Endothelial cell of umbilical vein (primary cell): Measurements from ENCODE around the gene LRRC47. TPM values are rescaled to one million over a fixed set of nuclear protein-coding genes. Genes with fewer than 3 reads are reported as not detected.

ENCODE experiments used
- BruUV-seq: library from RNA; stranded (reverse); fragments of 400-500 nt; replicated peaks from 2 replicates; lab custom pipeline; 2021; lab: Mats Ljungman, UMichigan
- CTCF ChIA-PET: fragments of 300-600, 350-600 bp; sonication (Branson Sonifier 250); formaldehyde crosslinking; loops from one replicate; lab custom pipeline; 2021; ENCODE audit warnings: antibody characterized with exemption, inconsistent platforms; lab: Charles Lee
- POLR2A ChIA-PET: fragments of 300-600, 350-600 bp; sonication (Branson Sonifier 250); formaldehyde crosslinking; loops from one replicate; lab custom pipeline; 2021; ENCODE audit warnings: antibody characterized with exemption, inconsistent platforms; lab: Charles Lee
- DNase-seq: peaks from one replicate; pipeline ENCODE4 v3.0.0-alpha.2; 2011; ENCODE audit warnings: low read depth, low spot score
- FAIRE-seq: peaks from 2 replicates; lab custom pipeline; 2011; peaks lifted over from hg19 to GRCh38; lab: Jason Lieb, UNC
- H2AFZ ChIP-seq: 2 replicates; pipeline ENCODE4 v1.6.0; 2012; ENCODE audit warnings: low read depth, low read length, control low read depth, inconsistent platforms
- H3K27ac ChIP-seq: 2 replicates; pipeline ENCODE4 v1.5.1; 2011; ENCODE audit warnings: low read depth, mild to moderate bottlenecking, control low read depth, low read length, moderate library complexity; ENCODE audit not compliant: insufficient read depth
- H3K27me3 ChIP-seq, 2 experiments: 2 replicates each; pipeline versions ENCODE4 v1.6.0 to v1.6.1; 2011; ENCODE audit warnings: low read length in 2 of 2, mixed read lengths in 1 of 2; ENCODE audit not compliant: control insufficient read depth in 2 of 2, insufficient read depth in 2 of 2
- H3K36me3 ChIP-seq, 2 experiments: 2 replicates in 1 of 2; 3 replicates in 1 of 2; pipeline ENCODE4 v1.5.1; 2011; ENCODE audit warnings: low read length in 2 of 2, mild to moderate bottlenecking in 1 of 2, moderate library complexity in 1 of 2; ENCODE audit not compliant: control insufficient read depth in 2 of 2, insufficient read depth in 2 of 2; ENCODE audit errors: extremely low read depth in 1 of 2
- H3K4me1 ChIP-seq: 3 replicates; pipeline ENCODE4 v1.5.1; 2011; ENCODE audit warnings: mild to moderate bottlenecking, low read length; ENCODE audit not compliant: control insufficient read depth, insufficient read depth; ENCODE audit errors: extremely low read depth
- H3K4me2 ChIP-seq: 2 replicates; pipeline ENCODE4 v1.6.1; 2011; ENCODE audit warnings: low read length, control low read depth, mixed read lengths; ENCODE audit not compliant: insufficient read depth
- H3K4me3 ChIP-seq, 3 experiments: fragments of 200-600 bp in 1 of 3; sonication (generic), shearing (Covaris generic) in 1 of 3; replicated peaks in 1 of 3; 2 replicates each; pipeline ENCODE4 v1.5.1; 2011 to 2016; ENCODE audit warnings: control low read depth in 3 of 3, low read length in 3 of 3, mild to moderate bottlenecking in 2 of 3, inconsistent platforms in 1 of 3, low read depth in 1 of 3, moderate library complexity in 1 of 3; ENCODE audit not compliant: insufficient read depth in 1 of 3
- H3K79me2 ChIP-seq: 2 replicates; pipeline ENCODE4 v1.6.0; 2012; ENCODE audit warnings: low read length, inconsistent platforms; ENCODE audit not compliant: control insufficient read depth, insufficient read depth
- H3K9ac ChIP-seq: replicated peaks from 2 replicates; pipeline ENCODE3; 2011; ENCODE audit warnings: low read length, control low read depth; ENCODE audit not compliant: insufficient read depth; ENCODE audit errors: extremely low read depth
- H3K9me1 ChIP-seq: replicated peaks from 3 replicates; pipeline ENCODE4 v1.6.0; 2011; ENCODE audit warnings: mild to moderate bottlenecking, low read length; ENCODE audit not compliant: control insufficient read depth, insufficient read depth; ENCODE audit errors: extremely low read depth
- H3K9me3 ChIP-seq: replicated peaks from 2 replicates; pipeline ENCODE4 v1.5.1; 2012; ENCODE audit warnings: low read length, inconsistent platforms; ENCODE audit not compliant: control insufficient read depth, insufficient read depth
- H4K20me1 ChIP-seq: replicated peaks from 2 replicates; pipeline ENCODE3; 2011; ENCODE audit warnings: mild to moderate bottlenecking, low read length; ENCODE audit not compliant: control insufficient read depth, insufficient read depth; ENCODE audit errors: extremely low read depth
- CTCF ChIP-seq, 2 donors: IDR thresholded peaks; 1 replicate in 1 of 2; 2 replicates in 1 of 2; pipeline ENCODE4 v1.5.1; 2011; ENCODE audit warnings: low read length in 2 of 2, mild to moderate bottlenecking in 2 of 2, moderate library complexity in 2 of 2, control low read depth in 1 of 2, inconsistent platforms in 1 of 2, low read depth in 1 of 2; ENCODE audit not compliant: insufficient read depth in 1 of 2; ENCODE audit errors: extremely low read depth in 1 of 2
- EZH2 ChIP-seq: IDR thresholded peaks from 2 replicates; pipeline ENCODE4 v1.6.1; 2012; ENCODE audit warnings: borderline replicate concordance, low read depth, mild to moderate bottlenecking, moderate library complexity, low read length, inconsistent platforms; ENCODE audit not compliant: severe bottlenecking
- FOS ChIP-seq: IDR thresholded peaks from 2 replicates; pipeline ENCODE4 v1.6.1; 2011; ENCODE audit warnings: mild to moderate bottlenecking, low read length, moderate library complexity, borderline replicate concordance; ENCODE audit not compliant: insufficient read depth
- GATA2 ChIP-seq: IDR thresholded peaks from 2 replicates; pipeline ENCODE4 v1.7.0; 2011; ENCODE audit warnings: low read depth, mild to moderate bottlenecking, moderate library complexity, mixed read lengths, low read length; ENCODE audit not compliant: insufficient read length, insufficient read depth
- JUN ChIP-seq: IDR thresholded peaks from 2 replicates; pipeline ENCODE4 v1.6.1; 2011; ENCODE audit warnings: borderline replicate concordance, low read depth; ENCODE audit not compliant: insufficient read length, insufficient read depth
- MYC ChIP-seq: IDR thresholded peaks from one replicate; pipeline ENCODE4 v1.6.1; 2011; ENCODE audit warnings: mild to moderate bottlenecking, low read depth, low read length
- POLR2A ChIP-seq: IDR thresholded peaks from 2 replicates; pipeline ENCODE4 v1.6.1; 2012; ENCODE audit warnings: low read depth, mild to moderate bottlenecking, control low read depth, low read length
- POLR2AphosphoS5 ChIP-seq: IDR thresholded peaks from 2 replicates; pipeline ENCODE4 v1.6.1; 2012; ENCODE audit warnings: low read depth, mild to moderate bottlenecking, control low read depth, low read length, moderate library complexity; ENCODE audit not compliant: insufficient read depth
- dilution Hi-C: fragments of 300-500 bp; cut with MboI; formaldehyde crosslinking; loops from one replicate; pipeline ENCODE4 v1.15.0; 2019; ENCODE audit warnings: low sequenced_read_pairs; ENCODE audit not compliant: extremely low pct_ligation_motif_present
- intact Hi-C: fragments of 100-400 bp; cut with micrococcal nuclease; formaldehyde crosslinking; loops from one replicate; pipeline ENCODE4 v1.10.0; 2022
- polyA plus RNA-seq, 4 experiments: library from polyadenylated mRNA; depleted of rRNA in 3 of 4; stranded (reverse) in 3 of 4; unstranded in 1 of 4; fragments of >200 nt; gene quantifications; 2 replicates each; pipeline versions ENCODE4 v1.2.1 to v1.2.3, GENCODE V29; 2011 to 2012; ENCODE audit warnings: missing spikeins in 1 of 4
- total RNA-seq: library from RNA; stranded (reverse); gene quantifications from 2 replicates; pipeline ENCODE4 v1.2.3, GENCODE V29; 2021
- TF ChIP-seq, protein P1 (sequence below): IDR thresholded peaks from 2 replicates; pipeline ENCODE4 v1.6.1; 2011; ENCODE audit not compliant: insufficient read depth, insufficient read length

The LRRC47 gene
- total and polyA plus RNA-seq, 2 donors (not counting 3 experiments of a cell fraction or from before 2014, with no cell fraction given): 23.7 to 42.5 TPM

DNA sequence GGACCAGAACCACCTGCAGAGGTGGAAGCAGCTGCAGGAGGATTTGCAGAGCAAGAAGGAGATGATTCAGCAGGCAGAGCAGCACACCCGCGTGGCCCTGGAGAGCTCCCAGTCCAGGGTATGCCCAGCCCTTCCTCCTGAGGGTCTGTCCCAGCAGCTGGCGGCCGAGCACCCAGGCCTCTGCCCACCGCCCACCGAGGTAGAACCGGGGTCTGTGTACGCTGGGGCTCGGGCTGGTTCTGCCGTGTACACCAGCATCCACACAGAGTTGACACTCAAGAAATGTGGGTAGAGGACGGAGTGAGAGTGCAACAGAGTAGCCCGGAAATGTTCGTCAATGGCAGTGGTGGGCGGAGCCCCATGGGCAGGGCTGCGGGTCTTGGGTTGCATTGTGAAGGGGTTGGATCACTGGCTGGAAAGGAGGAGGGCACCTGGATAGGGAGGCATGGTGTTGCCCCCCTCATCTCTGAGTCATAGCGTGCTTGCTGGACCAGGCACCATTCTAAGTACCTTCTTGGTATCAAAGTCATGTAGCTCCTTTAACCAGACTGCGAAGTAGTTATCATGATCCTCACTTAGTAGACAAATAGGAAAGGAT is 28.9 kb downstream of the LRRC47 start:
- no peak overlapping the region for H3K4me2 ChIP-seq
- no peak for TF ChIP-seq CTCF (IDR thresholded peaks at IDR 0.05; ENCODE audit: extremely low read depth in 1 of 2, insufficient read depth in 1 of 2, low read depth in 1 of 2, low read length in 2 of 2)
- no peak for TF ChIP-seq MYC
- no peak for TF ChIP-seq FOS
- TF ChIP-seq, protein P1, sequence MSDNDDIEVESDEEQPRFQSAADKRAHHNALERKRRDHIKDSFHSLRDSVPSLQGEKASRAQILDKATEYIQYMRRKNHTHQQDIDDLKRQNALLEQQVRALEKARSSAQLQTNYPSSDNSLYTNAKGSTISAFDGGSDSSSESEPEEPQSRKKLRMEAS: no peak
- no peak for TF ChIP-seq JUN
- no peak for TF ChIP-seq EZH2
- no peak for TF ChIP-seq GATA2
- no peak for TF ChIP-seq POLR2A
- no peak for TF ChIP-seq POLR2AphosphoS5
- H3K27me3 ChIP-seq: no peaks in the 10 kb centered on the region
- DNase-seq: no peak
- H3K27ac ChIP-seq: no peak overlapping the region
- no peaks in the 10 kb centered on the region for H3K9me1 ChIP-seq
- H3K9ac ChIP-seq: no peak overlapping the region
- dilution Hi-C loops: no loop called here
- no peaks in the 10 kb centered on the region for H3K36me3 ChIP-seq
- ChIA-PET CTCF (interaction anchor here (0.6 to 1.1 kb wide), 2 partner anchors 33 to 72 kb away, joined by 3 read pairs; no protein-coding TSS in a partner anchor), POLR2A (interaction anchor here (0.6 kb wide), 1 partner anchor 1801 kb away, joined by 6 read pairs; no protein-coding TSS in a partner anchor)
- FAIRE-seq: no peak
- no peak overlapping the region for H3K4me3 ChIP-seq
- no peak overlapping the region for H2AFZ ChIP-seq
- peaks cover 6% of the 10 kb centered on the region for H3K4me1 ChIP-seq
- intact Hi-C loops: no loop called here
- no peaks in the 10 kb centered on the region for H3K9me3 ChIP-seq
- no TSS peak for BruUV-seq
- no peaks in the 10 kb centered on the region for H3K79me2 ChIP-seq
- H4K20me1 ChIP-seq: no peaks in the 10 kb centered on the region
